ENCODE results near the gene CFAP97. TPM values are rescaled to one million over a fixed set of nuclear protein-coding genes. Genes with fewer than 3 reads are reported as not detected.

Gene CFAP97
- polyA plus RNA-seq, 1 donor from 2014 or later, result 29.8 TPM

DNA sequence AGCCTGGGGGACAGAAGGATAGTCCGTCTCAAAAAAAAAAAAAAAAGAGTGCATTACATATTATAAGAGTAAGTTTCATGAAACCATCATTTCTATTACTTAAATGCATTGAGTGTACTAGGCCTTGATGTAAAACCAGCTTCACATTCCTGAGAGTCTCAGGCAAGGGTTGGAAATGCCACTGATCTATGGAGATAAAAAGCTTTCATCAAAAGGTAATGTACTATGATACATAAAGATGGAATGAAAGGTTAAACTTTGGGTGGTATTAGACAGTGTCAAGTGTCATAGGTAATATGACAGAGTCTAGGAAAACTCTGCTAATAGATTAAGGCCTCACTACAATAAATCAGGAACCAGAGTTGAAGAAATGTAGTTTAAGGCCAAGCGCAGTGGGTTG is 7.4 kb downstream of the CFAP97 start:
- TF ChIP-seq MXI1 (conservative IDR thresholded peaks at IDR 0.05; ENCODE audit: poor library complexity, severe bottlenecking), result no peak
- no peak for TF ChIP-seq EZH2 (IDR thresholded peaks at IDR 0.05; ENCODE audit: borderline replicate concordance, insufficient read depth, low read length, poor library complexity, severe bottlenecking)
- no peak for TF ChIP-seq EP300 (conservative IDR thresholded peaks at IDR 0.05; ENCODE audit: poor library complexity, severe bottlenecking)
- TF ChIP-seq, protein P1, sequence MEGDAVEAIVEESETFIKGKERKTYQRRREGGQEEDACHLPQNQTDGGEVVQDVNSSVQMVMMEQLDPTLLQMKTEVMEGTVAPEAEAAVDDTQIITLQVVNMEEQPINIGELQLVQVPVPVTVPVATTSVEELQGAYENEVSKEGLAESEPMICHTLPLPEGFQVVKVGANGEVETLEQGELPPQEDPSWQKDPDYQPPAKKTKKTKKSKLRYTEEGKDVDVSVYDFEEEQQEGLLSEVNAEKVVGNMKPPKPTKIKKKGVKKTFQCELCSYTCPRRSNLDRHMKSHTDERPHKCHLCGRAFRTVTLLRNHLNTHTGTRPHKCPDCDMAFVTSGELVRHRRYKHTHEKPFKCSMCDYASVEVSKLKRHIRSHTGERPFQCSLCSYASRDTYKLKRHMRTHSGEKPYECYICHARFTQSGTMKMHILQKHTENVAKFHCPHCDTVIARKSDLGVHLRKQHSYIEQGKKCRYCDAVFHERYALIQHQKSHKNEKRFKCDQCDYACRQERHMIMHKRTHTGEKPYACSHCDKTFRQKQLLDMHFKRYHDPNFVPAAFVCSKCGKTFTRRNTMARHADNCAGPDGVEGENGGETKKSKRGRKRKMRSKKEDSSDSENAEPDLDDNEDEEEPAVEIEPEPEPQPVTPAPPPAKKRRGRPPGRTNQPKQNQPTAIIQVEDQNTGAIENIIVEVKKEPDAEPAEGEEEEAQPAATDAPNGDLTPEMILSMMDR (IDR thresholded peaks at IDR 0.05; ENCODE audit: poor library complexity, severe bottlenecking), result no peak
- no peak for TF ChIP-seq REST (IDR thresholded peaks at IDR 0.05; ENCODE audit: borderline replicate concordance)
- no peak for TF ChIP-seq POLR2AphosphoS5 (IDR thresholded peaks at IDR 0.05)
- TF ChIP-seq TAF1 (IDR thresholded peaks at IDR 0.05; ENCODE audit: low read depth), result no peak
- TF ChIP-seq RAD21 (conservative IDR thresholded peaks at IDR 0.05), result no peak
- TF ChIP-seq SMC3 (conservative IDR thresholded peaks at IDR 0.05; ENCODE audit: poor library complexity), result no peak
- H3K9ac ChIP-seq (ENCODE audit: low read length), result no peak overlapping the region
- no peak overlapping the region for H3K4me3 ChIP-seq (ENCODE audit: low read length)
- no peaks in the 10 kb centered on the region for H3K36me3 ChIP-seq (ENCODE audit: insufficient read depth, low read length)
- no peak overlapping the region for H3K4me2 ChIP-seq (ENCODE audit: low read length)
- no peak overlapping the region for H2AFZ ChIP-seq (ENCODE audit: low read depth, low read length)
- no peaks in the 10 kb centered on the region for H3F3A ChIP-seq (ENCODE audit: insufficient read depth, low read length, poor library complexity, severe bottlenecking)
- H3K79me2 ChIP-seq (replicated peaks; ENCODE audit: insufficient read depth, low read length), result no peaks in the 10 kb centered on the region
- H3K9me2 ChIP-seq (ENCODE audit: insufficient read depth, low read length), result no peaks in the 10 kb centered on the region
- no peaks in the 10 kb centered on the region for H3K27me3 ChIP-seq (ENCODE audit: insufficient read depth, low read depth, low read length)
- no peak overlapping the region for H3K27ac ChIP-seq (ENCODE audit: low read length)
- H4K20me1 ChIP-seq (ENCODE audit: insufficient read depth), result no peaks in the 10 kb centered on the region
- no peaks in the 10 kb centered on the region for H3K9me3 ChIP-seq (ENCODE audit: low read length)

DNA sequence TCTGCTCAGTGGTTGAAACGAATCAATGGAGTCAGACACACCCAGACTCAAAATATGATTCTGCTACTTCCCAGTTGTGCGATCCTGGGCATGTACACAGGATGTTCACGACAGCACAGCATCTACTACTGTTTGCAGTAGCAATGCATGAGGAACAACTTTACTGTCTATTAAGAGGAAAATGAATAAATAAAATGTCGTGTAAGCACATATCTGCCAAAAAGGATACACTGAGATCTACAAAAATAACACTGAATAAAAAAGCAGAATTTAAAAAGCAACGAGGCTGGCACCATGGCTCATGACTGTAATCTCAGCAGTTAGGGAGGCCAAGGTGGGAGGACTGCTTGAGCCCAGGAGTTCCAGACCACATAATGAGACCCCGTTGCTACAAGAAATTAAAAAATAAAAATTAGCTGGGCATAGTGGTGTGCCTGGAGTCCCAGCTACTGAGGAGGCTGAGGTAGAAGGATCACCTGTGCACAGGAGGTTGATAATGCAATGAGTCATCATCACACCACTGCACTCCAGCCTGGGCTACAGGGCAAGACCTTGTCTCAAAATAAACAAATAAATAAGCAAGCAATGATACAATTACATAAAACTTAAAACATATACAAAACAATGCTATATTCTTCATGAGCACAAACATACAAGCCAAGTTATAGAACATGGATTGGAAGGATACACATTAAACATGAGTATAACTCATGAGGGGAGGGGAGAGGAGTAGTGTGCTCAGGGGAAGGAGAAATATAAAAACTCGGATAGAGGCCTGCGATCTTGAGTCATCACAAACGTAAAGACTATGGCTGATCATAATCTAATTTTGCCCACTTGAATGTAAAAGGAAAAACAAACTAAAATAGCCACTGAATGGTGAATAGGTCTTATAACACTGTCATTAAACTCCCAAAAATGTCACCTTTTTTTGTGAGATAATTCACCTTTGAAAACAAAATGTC is 8.6 kb downstream of the CFAP97 start:
- no peaks in the 10 kb centered on the region for H3K9me3 ChIP-seq (ENCODE audit: low read length)
- H3K9ac ChIP-seq (ENCODE audit: low read length), result no peak overlapping the region
- H3K27ac ChIP-seq (ENCODE audit: low read length), result no peak overlapping the region
- H3K4me2 ChIP-seq (ENCODE audit: low read length), result no peak overlapping the region
- no peaks in the 10 kb centered on the region for H3F3A ChIP-seq (ENCODE audit: insufficient read depth, low read length, poor library complexity, severe bottlenecking)
- H3K4me3 ChIP-seq (ENCODE audit: low read length), result no peak overlapping the region
- no peaks in the 10 kb centered on the region for H4K20me1 ChIP-seq (ENCODE audit: insufficient read depth)
- H3K36me3 ChIP-seq (ENCODE audit: insufficient read depth, low read length), result no peaks in the 10 kb centered on the region
- no peaks in the 10 kb centered on the region for H3K79me2 ChIP-seq (replicated peaks; ENCODE audit: insufficient read depth, low read length)
- TF ChIP-seq MXI1 (conservative IDR thresholded peaks at IDR 0.05; ENCODE audit: poor library complexity, severe bottlenecking) (no peak), EZH2 (IDR thresholded peaks at IDR 0.05; ENCODE audit: borderline replicate concordance, insufficient read depth, low read length, poor library complexity, severe bottlenecking) (no peak), SMC3 (conservative IDR thresholded peaks at IDR 0.05; ENCODE audit: poor library complexity) (no peak), RAD21 (conservative IDR thresholded peaks at IDR 0.05) (no peak), TAF1 (IDR thresholded peaks at IDR 0.05; ENCODE audit: low read depth) (no peak), POLR2AphosphoS5 (IDR thresholded peaks at IDR 0.05) (no peak), REST (IDR thresholded peaks at IDR 0.05; ENCODE audit: borderline replicate concordance) (no peak), EP300 (conservative IDR thresholded peaks at IDR 0.05; ENCODE audit: poor library complexity, severe bottlenecking) (no peak)
- TF ChIP-seq, protein P1 (IDR thresholded peaks at IDR 0.05; ENCODE audit: poor library complexity, severe bottlenecking), result no peak
- H3K9me2 ChIP-seq (ENCODE audit: insufficient read depth, low read length), result no peaks in the 10 kb centered on the region
- no peak overlapping the region for H2AFZ ChIP-seq (ENCODE audit: low read depth, low read length)
- H3K27me3 ChIP-seq (ENCODE audit: insufficient read depth, low read depth, low read length), result no peaks in the 10 kb centered on the region
